GM18909 (cell line): Measurements from ENCODE around the gene SHOC1.
"Not testable (repeated sequence)": the region's sequence is repeated elsewhere in the genome, so short reads cannot be mapped to it uniquely, and the experiment has no call there.

Source experiments
- ATAC-seq: cut with Tn5 transposase; IDR thresholded peaks from one replicate; pipeline ENCODE4 v1.9.1; 2021; ENCODE audit warnings: mild to moderate bottlenecking; ENCODE audit not compliant: unreplicated experiment, poor library complexity

The SHOC1 gene

GRCh38 chr9:111806259-111806658 lies 11.5 kb upstream of the SHOC1 start:
- ATAC-seq = no peak

DNA sequence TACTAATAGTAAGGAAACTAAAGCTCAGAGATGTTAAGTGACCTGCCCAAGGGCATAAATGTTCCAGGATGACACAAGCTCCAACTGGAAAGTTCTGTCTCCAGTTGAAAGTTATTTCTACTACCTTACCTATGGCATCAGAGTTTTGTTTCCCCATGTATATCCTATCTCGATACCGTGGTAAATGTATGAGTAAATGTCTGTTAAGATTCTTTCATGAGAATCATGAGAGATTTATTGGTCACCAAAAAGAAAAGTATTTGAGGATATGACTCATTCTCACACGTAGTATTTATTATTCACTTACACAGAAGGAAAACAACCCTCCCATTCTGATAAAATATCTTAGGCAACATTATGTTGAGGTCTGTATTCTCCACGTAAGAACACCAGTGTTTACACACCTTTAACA lies 11.1 kb upstream of the SHOC1 start:
- ATAC-seq = no peak

DNA sequence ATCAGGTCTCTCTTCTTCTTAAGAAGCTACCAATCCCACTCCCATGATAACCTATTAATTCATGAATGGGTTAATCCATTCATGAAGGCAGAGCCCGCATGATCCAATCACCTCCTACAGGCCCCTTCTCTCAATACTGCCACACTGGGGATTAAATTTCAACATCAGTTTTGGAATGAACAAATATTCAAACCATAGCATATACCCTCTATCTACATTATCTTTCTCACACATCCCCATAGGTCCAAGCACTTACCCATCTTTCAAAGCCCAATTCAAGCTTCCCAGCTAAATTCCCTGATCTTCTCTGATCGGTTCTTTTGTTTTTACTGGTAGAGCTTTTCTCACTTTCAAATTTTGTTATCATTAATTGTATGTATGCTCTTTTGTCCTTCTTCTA lies 10.5 kb upstream of the SHOC1 start:
- no peak for ATAC-seq

- ATAC-seq = no peak
Measured at GRCh38 chr9:111804636-111805035, 9.9 kb upstream of the SHOC1 start.

DNA sequence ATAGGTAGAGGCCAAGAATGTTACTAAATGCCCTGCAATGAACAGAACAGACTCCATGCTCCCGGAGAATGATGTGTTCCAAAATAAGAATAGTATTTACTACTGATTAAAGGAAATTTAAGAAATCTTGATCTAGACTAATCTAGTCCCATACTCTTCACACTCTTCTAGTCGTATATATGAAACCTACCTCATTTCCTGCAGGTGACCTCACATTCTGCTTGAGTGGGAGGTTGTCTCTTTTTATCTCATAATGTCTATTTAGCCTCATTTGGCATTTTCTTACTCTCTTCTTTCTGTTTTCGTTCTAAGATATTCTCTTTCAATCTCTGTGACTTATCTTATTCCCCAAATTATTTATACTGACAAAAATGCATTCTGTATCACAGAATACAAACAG lies 9.2 kb upstream of the SHOC1 start:
- no peak for ATAC-seq

DNA sequence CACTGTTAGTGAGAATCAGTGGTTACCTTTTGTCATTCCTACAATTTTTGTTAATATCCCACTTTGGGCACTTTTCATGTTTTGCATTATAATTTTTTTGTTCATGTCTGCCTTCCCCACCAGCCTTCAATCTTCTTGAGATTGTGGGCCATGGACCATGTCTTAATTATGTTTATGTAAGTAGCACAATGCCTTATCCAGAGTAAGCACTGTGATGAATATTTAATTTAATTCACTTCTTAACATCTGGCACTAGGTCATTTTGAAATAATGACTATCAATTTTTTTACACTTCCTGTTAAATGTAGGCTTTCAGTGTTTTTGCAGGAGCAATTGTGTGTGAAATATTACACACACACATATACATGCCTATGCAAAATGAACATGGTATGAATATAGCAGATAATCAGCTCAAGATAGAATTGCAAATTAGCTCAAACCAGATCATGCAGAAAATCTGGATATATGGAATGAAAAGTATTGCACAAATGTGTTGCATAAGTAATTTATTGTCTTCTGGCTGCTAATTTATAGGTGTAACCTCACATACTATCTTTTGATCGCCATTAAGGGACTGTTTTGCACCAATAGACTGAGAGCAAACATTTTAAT lies 5.3 kb upstream of the SHOC1 start:
- no peak for ATAC-seq

GRCh38 chr9:111799506-111799905 lies 4.8 kb upstream of the SHOC1 start:
- ATAC-seq = no peak

- no peak for ATAC-seq
Measured at GRCh38 chr9:111798786-111799185, 4.0 kb upstream of the SHOC1 start.

- ATAC-seq = no peak
Measured at GRCh38 chr9:111795557-111795839, 761 bp upstream of the SHOC1 start.

DNA sequence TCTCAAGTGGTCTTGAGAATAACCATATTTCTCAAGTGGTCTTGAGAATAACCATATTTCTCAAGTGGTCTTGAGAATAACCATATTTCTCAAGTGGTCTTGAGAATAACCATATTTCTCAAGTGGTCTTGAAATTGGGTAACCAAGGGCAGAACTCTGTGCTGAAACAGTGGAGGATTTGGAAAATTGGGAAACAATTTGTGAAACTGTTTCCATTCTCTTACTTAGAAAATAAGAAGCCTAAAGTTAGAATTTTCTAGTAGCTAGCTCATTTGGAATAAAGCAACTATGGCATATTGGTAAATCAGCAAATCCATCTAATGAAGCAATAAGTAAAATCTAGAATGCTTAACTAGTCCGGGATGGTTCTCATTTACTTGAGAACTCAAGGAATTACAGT lies 2.9 kb downstream of the SHOC1 start:
- not testable (repeated sequence) for ATAC-seq

GRCh38 chr9:111789881-111790280 lies 4.9 kb downstream of the SHOC1 start:
- ATAC-seq = no peak

DNA sequence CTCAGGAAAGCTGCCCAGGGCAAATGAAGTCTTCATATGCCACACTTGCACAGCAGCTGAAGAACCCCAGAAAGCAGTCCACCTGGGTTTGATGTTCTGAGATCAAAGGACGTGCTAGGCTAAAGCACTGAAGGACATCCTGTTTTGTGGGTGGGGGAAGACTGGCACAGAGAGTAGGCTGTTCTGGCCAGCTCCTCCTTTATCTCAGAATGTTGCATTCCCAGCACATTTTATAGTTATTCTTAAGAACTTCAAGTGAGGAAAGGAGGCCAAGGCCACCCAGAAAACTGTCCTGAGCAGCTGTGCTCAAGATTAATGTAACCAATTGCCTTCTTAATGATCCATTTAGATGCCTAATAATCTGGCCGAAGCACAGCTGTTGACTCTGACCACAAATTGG lies 10.9 kb downstream of the SHOC1 start:
- ATAC-seq = no peak

DNA sequence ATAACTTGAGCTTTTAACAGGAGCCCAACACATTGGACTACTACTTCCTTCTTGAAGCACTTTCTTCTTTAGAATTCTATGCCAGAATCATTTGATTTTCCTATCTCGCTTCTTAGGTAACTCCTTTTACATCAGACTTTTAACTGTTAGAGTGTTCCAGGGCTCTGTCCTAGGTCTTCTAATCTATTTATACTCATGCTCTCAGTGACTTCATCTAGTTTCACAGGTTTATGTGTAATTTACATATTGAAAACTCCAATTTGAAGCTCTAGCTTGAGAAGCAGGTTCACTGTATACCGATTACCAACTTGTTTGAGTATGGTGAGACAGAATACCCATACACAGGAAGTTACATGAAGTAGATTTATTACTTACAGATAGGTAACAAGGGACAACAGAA lies 11.3 kb downstream of the SHOC1 start:
- ATAC-seq = no peak

GRCh38 chr9:111766066-111766465 lies 28.7 kb downstream of the SHOC1 start:
- ATAC-seq = no peak

DNA sequence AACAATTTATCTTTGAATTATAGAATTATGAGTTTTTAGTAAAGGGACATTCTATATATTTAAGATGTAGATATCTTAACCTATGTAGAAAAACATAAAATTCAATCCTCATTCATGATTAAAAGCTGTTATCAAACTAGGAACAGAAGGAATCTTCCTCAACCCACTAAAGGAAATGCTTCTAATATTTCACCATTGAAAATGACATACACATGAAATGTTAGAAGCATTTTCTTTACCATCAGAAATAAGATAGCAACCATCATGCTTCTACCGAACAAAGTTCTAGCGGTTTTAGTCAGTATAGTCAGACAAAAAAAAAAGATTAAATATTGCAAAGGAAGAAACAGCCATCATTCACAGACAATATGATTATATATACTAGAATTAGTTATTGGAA lies 32.2 kb downstream of the SHOC1 start:
- no peak for ATAC-seq

DNA sequence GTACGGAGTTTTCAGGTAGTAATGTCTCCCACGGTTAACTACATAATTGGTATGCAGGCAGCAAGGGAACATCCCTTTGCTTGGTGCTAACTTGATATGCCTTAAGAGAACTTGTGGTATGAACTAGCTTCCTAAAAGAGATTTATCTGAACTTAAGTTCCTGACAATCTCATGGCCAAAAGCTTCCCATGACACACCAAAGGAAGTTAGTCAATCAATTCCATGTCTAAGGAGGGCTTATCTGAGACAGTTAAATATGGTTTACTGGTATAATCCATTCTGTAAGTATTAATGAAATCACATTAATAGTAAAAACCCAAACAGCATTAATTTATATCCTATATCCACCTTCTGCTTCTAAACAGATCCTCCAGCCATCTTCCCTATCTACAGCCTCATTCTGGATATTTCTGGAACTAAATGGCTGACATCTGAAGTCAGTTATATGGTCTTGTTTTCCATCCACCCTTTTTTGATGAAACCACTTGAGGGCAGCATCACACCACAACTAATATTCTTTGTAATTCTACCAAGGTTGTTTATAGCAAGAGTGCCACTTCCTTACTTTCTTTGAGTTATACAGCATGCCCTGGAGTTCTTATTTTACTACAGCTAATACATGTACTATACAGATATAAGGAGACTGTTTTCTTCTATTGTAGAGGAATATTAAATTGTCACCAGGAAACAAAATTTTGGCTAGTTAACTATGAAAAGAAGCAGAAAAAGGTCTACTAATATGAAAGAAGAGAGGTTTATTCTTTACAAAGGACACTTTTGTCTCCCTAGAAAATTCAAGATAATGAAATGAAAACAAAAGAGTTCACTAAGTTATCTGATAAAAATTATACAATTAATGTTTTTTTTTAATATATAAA lies 34.7 kb downstream of the SHOC1 start:
- ATAC-seq = peak; percentile 55

GRCh38 chr9:111754800-111755199 lies 39.9 kb downstream of the SHOC1 start:
- ATAC-seq = no peak

- ATAC-seq = no peak
Measured at GRCh38 chr9:111752455-111752854, 42.3 kb downstream of the SHOC1 start.
